IPS-18a (cell line): ENCODE data around the gene IL2RG.

ENCODE experiments used
- H3K27ac ChIP-seq: one replicate; pipeline ENCODE4 v1.5.1; 2013; ENCODE audit warnings: low read length
- H3K27me3 ChIP-seq: one replicate; pipeline ENCODE4 v1.6.1; 2013; ENCODE audit warnings: mild to moderate bottlenecking, low read length; ENCODE audit not compliant: control insufficient read depth, insufficient read depth
- H3K36me3 ChIP-seq: one replicate; pipeline ENCODE4 v1.6.1; 2013; ENCODE audit warnings: low read depth, low read length; ENCODE audit not compliant: control insufficient read depth
- H3K4me1 ChIP-seq: one replicate; pipeline ENCODE4 v1.6.1; 2013; ENCODE audit warnings: low read depth, low read length; ENCODE audit not compliant: control insufficient read depth
- H3K4me3 ChIP-seq: one replicate; pipeline ENCODE4 v1.5.1; 2013; ENCODE audit warnings: low read length
- H3K9ac ChIP-seq: one replicate; pipeline ENCODE4 v1.6.1; 2013; ENCODE audit warnings: mild to moderate bottlenecking, low read length, moderate library complexity
- H3K9me3 ChIP-seq: one replicate; pipeline ENCODE4 v1.6.1; 2013; ENCODE audit warnings: low read depth, low read length; ENCODE audit not compliant: control insufficient read depth

Gene IL2RG

GRCh38 chrX:71106427-71106826 lies 5.0 kb downstream of the IL2RG start, which contains the start of gene CXorf65:
Gene CXorf65, minus strand, starts transcription at chrX:71106740. Its CDS starts 184 bp downstream, at chrX:71106556.
- Histone ChIP-seq H3K4me1 (peaks cover 3% of the 10 kb centered on the region), H3K9ac (no peak within 1 kb of the TSS), H3K9me3 (peaks cover 12% of the 10 kb centered on the region), H3K36me3 (no peaks in the 10 kb centered on the region), H3K27me3 (no peaks in the 10 kb centered on the region), H3K4me3 (no peak within 1 kb of the TSS), H3K27ac (no peak within 1 kb of the TSS)

GRCh38 chrX:71105628-71106027 lies 5.7 kb downstream of the IL2RG start:
- Histone ChIP-seq H3K9ac (no peak overlapping the region), H3K9me3 (peaks cover 12% of the 10 kb centered on the region), H3K4me1 (peaks cover 3% of the 10 kb centered on the region), H3K4me3 (no peak overlapping the region), H3K27me3 (no peaks in the 10 kb centered on the region), H3K27ac (no peak overlapping the region), H3K36me3 (no peaks in the 10 kb centered on the region)

- H3K36me3 ChIP-seq = no peaks in the 10 kb centered on the region
- H3K9me3 ChIP-seq = peaks cover 4% of the 10 kb centered on the region
- no peak overlapping the region for H3K27ac ChIP-seq
- peak overlapping the region; percentile 37 for H3K9ac ChIP-seq
- peak overlapping the region; percentile 42 for H3K4me3 ChIP-seq
- H3K4me1 ChIP-seq = peaks cover 7% of the 10 kb centered on the region
- no peaks in the 10 kb centered on the region for H3K27me3 ChIP-seq
Observed at GRCh38 chrX:71103110-71103983, 8.0 kb downstream of the IL2RG start.

GRCh38 chrX:71102292-71102691 lies 9.1 kb downstream of the IL2RG start:
- Histone ChIP-seq H3K9ac (no peak overlapping the region), H3K27ac (no peak overlapping the region), H3K4me1 (peaks cover 10% of the 10 kb centered on the region)

GRCh38 chrX:71100581-71101505 lies 10.5 kb downstream of the IL2RG start:
- H3K4me1 ChIP-seq = peaks cover 10% of the 10 kb centered on the region
- no peaks in the 10 kb centered on the region for H3K9me3 ChIP-seq

More at GRCh38 chrX:71102292-71102691, 9.1 kb downstream of the IL2RG start:
- Histone ChIP-seq H3K4me3 (no peak overlapping the region), H3K9me3 (peaks cover 2% of the 10 kb centered on the region), H3K36me3 (no peaks in the 10 kb centered on the region), H3K27me3 (peaks cover 8% of the 10 kb centered on the region)

GRCh38 chrX:71099736-71100135 lies 11.6 kb downstream of the IL2RG start:
- Histone ChIP-seq H3K9ac (no peak overlapping the region), H3K27me3 (peaks cover 14% of the 10 kb centered on the region), H3K9me3 (no peaks in the 10 kb centered on the region), H3K27ac (no peak overlapping the region), H3K4me1 (peaks cover 10% of the 10 kb centered on the region), H3K4me3 (peak overlapping the region; percentile 17), H3K36me3 (no peaks in the 10 kb centered on the region)

More at GRCh38 chrX:71100581-71101505, 10.5 kb downstream of the IL2RG start:
- Histone ChIP-seq H3K36me3 (no peaks in the 10 kb centered on the region), H3K27ac (no peak overlapping the region), H3K9ac (no peak overlapping the region), H3K27me3 (peaks cover 14% of the 10 kb centered on the region), H3K4me3 (no peak overlapping the region)

GRCh38 chrX:71098951-71099506 lies 12.3 kb downstream of the IL2RG start:
- H3K9me3 ChIP-seq = no peaks in the 10 kb centered on the region
- no peak overlapping the region for H3K9ac ChIP-seq
- peaks cover 10% of the 10 kb centered on the region for H3K4me1 ChIP-seq
- H3K27me3 ChIP-seq = peaks cover 14% of the 10 kb centered on the region
- peak overlapping the region; percentile 17 for H3K4me3 ChIP-seq
- no peaks in the 10 kb centered on the region for H3K36me3 ChIP-seq
- no peak overlapping the region for H3K27ac ChIP-seq

GRCh38 chrX:71098302-71098701 lies 13.1 kb downstream of the IL2RG start:
- no peak overlapping the region for H3K4me3 ChIP-seq
- H3K27ac ChIP-seq = no peak overlapping the region
- H3K9ac ChIP-seq = no peak overlapping the region
- peaks cover 7% of the 10 kb centered on the region for H3K4me1 ChIP-seq
- no peaks in the 10 kb centered on the region for H3K36me3 ChIP-seq
- peaks cover 14% of the 10 kb centered on the region for H3K27me3 ChIP-seq
- H3K9me3 ChIP-seq = no peaks in the 10 kb centered on the region

- Histone ChIP-seq H3K36me3 (no peaks in the 10 kb centered on the region), H3K4me1 (peaks cover 7% of the 10 kb centered on the region), H3K9me3 (no peaks in the 10 kb centered on the region), H3K4me3 (peak overlapping the region; percentile 82), H3K27ac (no peak overlapping the region), H3K9ac (peak overlapping the region; percentile 37), H3K27me3 (peaks cover 14% of the 10 kb centered on the region)
Observed at GRCh38 chrX:71096760-71097032, 14.7 kb downstream of the IL2RG start.

- peak overlapping the region; percentile 82 for H3K4me3 ChIP-seq
- peaks cover 14% of the 10 kb centered on the region for H3K27me3 ChIP-seq
- H3K9me3 ChIP-seq = no peaks in the 10 kb centered on the region
- H3K9ac ChIP-seq = peak overlapping the region; percentile 37
- no peaks in the 10 kb centered on the region for H3K36me3 ChIP-seq
- peaks cover 7% of the 10 kb centered on the region for H3K4me1 ChIP-seq
- no peak overlapping the region for H3K27ac ChIP-seq
Observed at GRCh38 chrX:71095981-71096759, 15.2 kb downstream of the IL2RG start.
